HepG2 (cell line): ENCODE measurements around the gene ZNF24. TPM values are rescaled to one million over a fixed set of nuclear protein-coding genes. Genes with fewer than 3 reads are reported as not detected.

Experiments
- DPF2 ChIP-seq: sonication (generic); formaldehyde crosslinking; IDR thresholded peaks from 2 replicates; pipeline ENCODE4 v1.4.0; 2020; ENCODE audit warnings: mild to moderate bottlenecking, low read depth, missing genetic modification reagents, borderline replicate concordance
- HINFP ChIP-seq: sonication (generic); formaldehyde crosslinking; IDR thresholded peaks from 2 replicates; pipeline ENCODE4 v1.4.0; 2020; ENCODE audit warnings: low read depth, mild to moderate bottlenecking, missing genetic modification reagents
- HIVEP1 ChIP-seq: sonication (generic); formaldehyde crosslinking; IDR thresholded peaks from 2 replicates; pipeline ENCODE4 v1.4.0; 2020; ENCODE audit warnings: mild to moderate bottlenecking, missing genetic modification reagents
- KLF13 ChIP-seq: sonication (generic); formaldehyde crosslinking; IDR thresholded peaks from 2 replicates; pipeline ENCODE4 v1.4.0; 2020; ENCODE audit warnings: mild to moderate bottlenecking, missing genetic modification reagents
- KLF16 ChIP-seq, 2 experiments: sonication (generic) in 1 of 2; formaldehyde crosslinking in 1 of 2; IDR thresholded peaks; 2 replicates each; pipeline versions ENCODE4 v1.6.1 to v1.8.0; 2016 to 2023; ENCODE audit warnings: missing genetic modification reagents in 2 of 2, missing compliant biosample characterization in 1 of 2
- MAFG ChIP-seq: sonication (generic); formaldehyde crosslinking; IDR thresholded peaks from 2 replicates; pipeline ENCODE4 v1.5.1; 2020; ENCODE audit warnings: mild to moderate bottlenecking, missing genetic modification reagents
- MEIS1 ChIP-seq: sonication (generic); formaldehyde crosslinking; IDR thresholded peaks from 2 replicates; pipeline ENCODE4 v1.9.0; 2021; ENCODE audit warnings: mild to moderate bottlenecking, missing genetic modification reagents, moderate library complexity, borderline replicate concordance
- PAX8 ChIP-seq: sonication (generic); formaldehyde crosslinking; IDR thresholded peaks from 2 replicates; pipeline ENCODE4 v1.8.0; 2022; ENCODE audit warnings: mild to moderate bottlenecking, missing genetic modification reagents, borderline replicate concordance
- RBM22 ChIP-seq: fragments of 200-400 bp; formaldehyde crosslinking; optimal IDR thresholded peaks from 2 replicates; pipeline ENCODE3; 2017; ENCODE audit warnings: mild to moderate bottlenecking, low read length, moderate library complexity
- SKI ChIP-seq: fragments of 450-650 bp; IDR thresholded peaks from one replicate; pipeline ENCODE4 v1.6.1; 2018; ENCODE audit warnings: mild to moderate bottlenecking; ENCODE audit not compliant: partially characterized antibody
- SRSF4 ChIP-seq: fragments of 200-400 bp; formaldehyde crosslinking; IDR thresholded peaks from one replicate; pipeline ENCODE4 v1.6.1; 2018; ENCODE audit warnings: mild to moderate bottlenecking, low read depth, low read length, moderate library complexity; ENCODE audit not compliant: poor library complexity, severe bottlenecking
- TCF7L2 ChIP-seq: IDR thresholded peaks from 2 replicates; pipeline ENCODE4 v1.6.1; 2011; ENCODE audit warnings: mild to moderate bottlenecking, low read depth, low read length, moderate library complexity
- ZBTB38 ChIP-seq: sonication (generic); formaldehyde crosslinking; IDR thresholded peaks from 2 replicates; pipeline ENCODE4 v1.5.1; 2020; ENCODE audit warnings: mild to moderate bottlenecking, missing genetic modification reagents
- ZNF414 ChIP-seq: sonication (generic); formaldehyde crosslinking; IDR thresholded peaks from 2 replicates; pipeline ENCODE4 v1.5.0; 2020; ENCODE audit warnings: missing genetic modification reagents
- ZNF629 ChIP-seq: sonication (generic); formaldehyde crosslinking; conservative IDR thresholded peaks from 2 replicates; pipeline ENCODE4 v1.5.0; 2020; ENCODE audit warnings: missing genetic modification reagents
- ZNF75D ChIP-seq: sonication (generic); formaldehyde crosslinking; IDR thresholded peaks from 2 replicates; pipeline ENCODE4 v1.8.1; 2023; ENCODE audit warnings: missing genetic modification reagents, mild to moderate bottlenecking, borderline replicate concordance
- polyA plus RNA-seq, 8 experiments: library from polyadenylated mRNA; depleted of rRNA in 3 of 8; stranded (reverse) in 7 of 8; unstranded in 1 of 8; fragments of >200 nt; fragmentation: Illumina TruSeq in 4 of 8; extraction: Trizol in 4 of 8; gene quantifications; 2 replicates each; pipeline versions ENCODE4 v1.2.1 to v1.2.3, GENCODE V29; 2011 to 2016; ENCODE audit warnings: low read depth in 4 of 8, missing spikeins in 1 of 8, mixed read lengths in 1 of 8; ENCODE audit not compliant: insufficient read depth in 1 of 8
- total RNA-seq, 5 experiments: library from RNA; depleted of rRNA; stranded (reverse); fragments of >200 nt; fragmentation: Illumina TruSeq; extraction: Trizol; gene quantifications; 2 replicates each; pipeline ENCODE4 v1.2.3, GENCODE V29; 2016; ENCODE audit warnings: low read depth in 1 of 5
- TF ChIP-seq, protein P1 (sequence below): sonication (generic); formaldehyde crosslinking; IDR thresholded peaks from 2 replicates; pipeline ENCODE4 v1.9.0; 2021; ENCODE audit warnings: missing genetic modification reagents, mild to moderate bottlenecking, borderline replicate concordance
- TF ChIP-seq, protein P2 (sequence below): sonication (generic); formaldehyde crosslinking; IDR thresholded peaks from 2 replicates; pipeline ENCODE4 v1.4.0; 2020; ENCODE audit warnings: mild to moderate bottlenecking, missing genetic modification reagents
- TF ChIP-seq, protein P3 (sequence below): sonication (generic); formaldehyde crosslinking; IDR thresholded peaks from 2 replicates; pipeline ENCODE4 v1.4.0; 2020; ENCODE audit warnings: missing genetic modification reagents, borderline replicate concordance
- TF ChIP-seq, protein P4 (sequence below): sonication (generic); formaldehyde crosslinking; IDR thresholded peaks from 2 replicates; pipeline ENCODE4 v1.4.0; 2020; ENCODE audit warnings: missing genetic modification reagents

Gene ZNF24
- total and polyA plus RNA-seq, 2 of the 13 experiments (the other 11 are each of a cell fraction or from before 2014, with no cell fraction given): 19.5 to 41.1 TPM

DNA sequence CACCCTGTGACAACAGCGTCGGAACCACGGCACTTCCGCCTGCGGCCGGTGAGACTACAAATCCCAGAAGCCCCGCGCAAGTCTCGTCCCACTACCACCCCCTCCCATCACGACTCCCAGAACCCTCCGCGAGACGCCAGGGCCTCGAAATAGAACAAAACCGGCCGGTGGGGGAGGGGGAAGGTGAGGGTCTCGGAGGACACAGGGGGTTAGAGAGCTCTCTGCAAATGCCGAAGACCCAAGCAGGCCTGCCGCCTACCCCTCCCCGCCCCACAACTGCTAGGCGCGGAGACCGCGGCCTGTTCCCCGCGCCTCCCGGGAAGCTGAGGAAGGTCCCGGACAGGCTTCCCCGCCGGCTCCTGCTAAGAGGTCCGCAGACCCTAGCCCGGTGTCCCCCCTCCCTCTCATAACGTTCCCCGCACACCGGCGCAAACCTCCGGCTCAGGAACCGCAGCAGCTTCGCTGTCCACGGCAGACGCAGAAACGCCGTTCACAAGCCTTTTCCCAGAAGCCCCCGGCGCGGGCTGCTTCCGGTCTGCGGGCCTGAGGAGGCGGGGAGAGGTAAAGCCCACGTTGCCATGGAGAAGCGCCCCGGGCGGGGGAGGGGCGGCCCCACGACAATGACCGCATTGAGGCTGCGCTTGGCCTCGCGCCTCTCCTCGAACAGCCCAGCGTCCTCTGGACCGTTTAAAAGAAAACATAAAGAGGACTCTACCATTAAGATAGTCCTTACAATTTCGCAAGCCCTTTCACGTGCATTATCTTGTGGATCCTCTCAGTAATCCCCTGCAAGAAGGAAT, at the start of gene ZNF24 (continued):
- TF ChIP-seq, protein P1, sequence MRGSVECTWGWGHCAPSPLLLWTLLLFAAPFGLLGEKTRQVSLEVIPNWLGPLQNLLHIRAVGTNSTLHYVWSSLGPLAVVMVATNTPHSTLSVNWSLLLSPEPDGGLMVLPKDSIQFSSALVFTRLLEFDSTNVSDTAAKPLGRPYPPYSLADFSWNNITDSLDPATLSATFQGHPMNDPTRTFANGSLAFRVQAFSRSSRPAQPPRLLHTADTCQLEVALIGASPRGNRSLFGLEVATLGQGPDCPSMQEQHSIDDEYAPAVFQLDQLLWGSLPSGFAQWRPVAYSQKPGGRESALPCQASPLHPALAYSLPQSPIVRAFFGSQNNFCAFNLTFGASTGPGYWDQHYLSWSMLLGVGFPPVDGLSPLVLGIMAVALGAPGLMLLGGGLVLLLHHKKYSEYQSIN: no peak
- TF ChIP-seq MEIS1 (CRISPR knock-in tag): peak; percentile 93
- TF ChIP-seq ZBTB38 (CRISPR knock-in tag): no peak; the same call in 1 of the 2 replicates
- TF ChIP-seq MAFG (CRISPR knock-in tag): no peak
- TF ChIP-seq SKI: peak; percentile 25
- no peak for TF ChIP-seq TCF7L2
- peak in 1 of 2 experiments; percentile 21; a peak in 2 of 4 replicates for TF ChIP-seq KLF16 (CRISPR knock-in tag; IDR thresholded peaks at IDR 0.05)
- peak; percentile 56 for TF ChIP-seq HINFP (CRISPR knock-in tag)
- no peak for TF ChIP-seq KLF13
- TF ChIP-seq ZNF75D: no peak
- TF ChIP-seq, protein P2, sequence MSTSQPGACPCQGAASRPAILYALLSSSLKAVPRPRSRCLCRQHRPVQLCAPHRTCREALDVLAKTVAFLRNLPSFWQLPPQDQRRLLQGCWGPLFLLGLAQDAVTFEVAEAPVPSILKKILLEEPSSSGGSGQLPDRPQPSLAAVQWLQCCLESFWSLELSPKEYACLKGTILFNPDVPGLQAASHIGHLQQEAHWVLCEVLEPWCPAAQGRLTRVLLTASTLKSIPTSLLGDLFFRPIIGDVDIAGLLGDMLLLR: 0 out of 2 replicates have a peak, but pooled peaks have one; percentile 52
- TF ChIP-seq ZNF414 (CRISPR knock-in tag): no peak; the same call in 1 of the 2 replicates
- TF ChIP-seq RBM22: peak; percentile 29
- TF ChIP-seq PAX8: no peak
- TF ChIP-seq, protein P3, sequence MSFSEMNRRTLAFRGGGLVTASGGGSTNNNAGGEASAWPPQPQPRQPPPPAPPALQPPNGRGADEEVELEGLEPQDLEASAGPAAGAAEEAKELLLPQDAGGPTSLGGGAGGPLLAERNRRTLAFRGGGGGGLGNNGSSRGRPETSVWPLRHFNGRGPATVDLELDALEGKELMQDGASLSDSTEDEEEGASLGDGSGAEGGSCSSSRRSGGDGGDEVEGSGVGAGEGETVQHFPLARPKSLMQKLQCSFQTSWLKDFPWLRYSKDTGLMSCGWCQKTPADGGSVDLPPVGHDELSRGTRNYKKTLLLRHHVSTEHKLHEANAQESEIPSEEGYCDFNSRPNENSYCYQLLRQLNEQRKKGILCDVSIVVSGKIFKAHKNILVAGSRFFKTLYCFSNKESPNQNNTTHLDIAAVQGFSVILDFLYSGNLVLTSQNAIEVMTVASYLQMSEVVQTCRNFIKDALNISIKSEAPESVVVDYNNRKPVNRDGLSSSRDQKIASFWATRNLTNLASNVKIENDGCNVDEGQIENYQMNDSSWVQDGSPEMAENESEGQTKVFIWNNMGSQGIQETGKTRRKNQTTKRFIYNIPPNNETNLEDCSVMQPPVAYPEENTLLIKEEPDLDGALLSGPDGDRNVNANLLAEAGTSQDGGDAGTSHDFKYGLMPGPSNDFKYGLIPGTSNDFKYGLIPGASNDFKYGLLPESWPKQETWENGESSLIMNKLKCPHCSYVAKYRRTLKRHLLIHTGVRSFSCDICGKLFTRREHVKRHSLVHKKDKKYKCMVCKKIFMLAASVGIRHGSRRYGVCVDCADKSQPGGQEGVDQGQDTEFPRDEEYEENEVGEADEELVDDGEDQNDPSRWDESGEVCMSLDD (CRISPR knock-in tag): no peak
- TF ChIP-seq SRSF4: no peak
- TF ChIP-seq, protein P4, sequence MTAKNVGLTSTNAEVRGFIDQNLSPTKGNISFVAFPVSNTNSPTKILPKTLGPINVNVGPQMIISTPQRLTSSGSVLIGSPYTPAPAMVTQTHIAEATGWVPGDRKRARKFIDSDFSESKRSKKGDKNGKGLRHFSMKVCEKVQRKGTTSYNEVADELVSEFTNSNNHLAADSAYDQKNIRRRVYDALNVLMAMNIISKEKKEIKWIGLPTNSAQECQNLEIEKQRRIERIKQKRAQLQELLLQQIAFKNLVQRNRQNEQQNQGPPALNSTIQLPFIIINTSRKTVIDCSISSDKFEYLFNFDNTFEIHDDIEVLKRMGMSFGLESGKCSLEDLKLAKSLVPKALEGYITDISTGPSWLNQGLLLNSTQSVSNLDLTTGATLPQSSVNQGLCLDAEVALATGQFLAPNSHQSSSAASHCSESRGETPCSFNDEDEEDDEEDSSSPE (CRISPR knock-in tag): peak; percentile 70; the same call in 1 of the 2 replicates
- no peak for TF ChIP-seq ZNF629 (CRISPR knock-in tag)
- no peak for TF ChIP-seq DPF2 (CRISPR knock-in tag)
- peak; percentile 75; the same call in 1 of the 2 replicates for TF ChIP-seq HIVEP1 (CRISPR knock-in tag)
